Measurements from ENCODE around the gene GAS6.
"Not testable (repeated sequence)": the region's sequence is repeated elsewhere in the genome, so short reads cannot be mapped to it uniquely, and the experiment has no call there.

GAS6 gene

DNA sequence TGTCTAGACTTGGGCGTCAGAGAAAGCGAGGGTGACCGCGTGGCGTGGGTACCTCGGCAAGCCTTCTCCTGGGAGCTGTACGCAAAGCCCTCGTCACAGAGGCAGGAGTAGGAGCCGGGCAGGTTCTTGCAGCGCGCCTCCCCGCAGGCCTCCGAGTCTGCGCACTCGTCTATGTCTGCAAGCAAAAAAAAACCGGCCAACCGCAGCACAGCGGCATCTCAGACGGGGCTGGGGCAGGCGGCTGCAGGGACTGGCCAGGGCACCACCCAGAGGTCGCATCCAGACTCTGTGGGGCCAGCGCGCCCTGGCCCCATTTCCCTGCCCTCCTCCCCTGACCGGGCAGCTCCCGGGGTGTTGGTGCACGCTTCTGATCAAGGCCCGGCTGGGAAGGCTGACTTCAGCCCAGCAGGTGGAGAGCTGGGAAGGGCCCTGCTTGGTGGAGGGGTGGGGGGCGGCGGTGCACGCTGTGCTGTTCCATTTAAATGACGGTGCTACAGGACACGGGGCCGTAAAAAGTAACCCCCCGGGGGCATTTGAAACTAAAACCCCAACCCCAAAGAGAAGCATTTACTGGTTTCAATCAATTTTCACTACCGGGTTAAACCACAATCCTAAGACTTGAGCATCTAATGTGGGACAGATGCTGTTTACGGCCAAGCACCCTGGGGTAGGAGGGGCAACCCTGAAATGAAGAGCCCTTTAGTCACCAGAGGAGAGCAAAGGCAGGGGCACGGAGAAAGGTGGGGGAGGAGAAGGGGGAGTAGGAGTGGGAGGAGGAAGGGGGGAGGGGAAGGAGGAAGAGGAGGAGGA, 28.2 kb downstream of the GAS6 start:
- DNase-seq, result no peak

DNA sequence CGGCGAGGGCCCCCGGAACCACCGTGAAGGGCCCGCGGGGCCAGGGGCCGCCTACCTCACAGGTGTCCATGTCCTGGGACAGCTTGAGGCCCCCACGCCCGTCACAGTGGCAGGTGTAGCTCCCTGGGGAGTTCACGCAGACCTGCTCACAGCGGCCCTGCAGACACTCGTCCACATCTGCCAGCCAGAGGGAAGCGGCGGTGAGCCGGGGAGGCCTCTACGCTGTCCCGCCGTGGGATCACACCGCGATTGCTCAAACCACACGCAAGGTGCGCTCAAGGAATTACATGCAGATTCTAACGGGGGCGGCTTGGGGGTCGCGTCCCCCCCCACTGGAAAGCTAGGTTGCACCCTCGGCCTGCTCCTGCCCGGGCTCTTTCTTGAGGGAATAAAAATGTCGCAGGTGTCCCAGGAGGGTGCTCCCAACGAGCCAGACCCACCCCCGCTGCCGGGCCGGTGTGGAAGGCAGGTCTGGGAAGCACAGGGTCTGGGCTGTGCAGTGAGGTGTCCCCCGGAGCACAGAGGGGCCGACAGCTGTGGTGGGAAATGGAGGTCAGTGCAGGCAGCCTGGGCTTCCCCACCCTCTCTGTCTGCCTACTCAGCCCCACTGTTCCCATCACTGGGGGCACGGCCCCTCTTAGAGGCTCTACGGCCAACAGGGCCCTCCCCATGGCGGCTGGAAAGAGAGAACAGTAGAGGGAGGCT, 29.2 kb downstream of the GAS6 start:
- no peak for DNase-seq

DNA sequence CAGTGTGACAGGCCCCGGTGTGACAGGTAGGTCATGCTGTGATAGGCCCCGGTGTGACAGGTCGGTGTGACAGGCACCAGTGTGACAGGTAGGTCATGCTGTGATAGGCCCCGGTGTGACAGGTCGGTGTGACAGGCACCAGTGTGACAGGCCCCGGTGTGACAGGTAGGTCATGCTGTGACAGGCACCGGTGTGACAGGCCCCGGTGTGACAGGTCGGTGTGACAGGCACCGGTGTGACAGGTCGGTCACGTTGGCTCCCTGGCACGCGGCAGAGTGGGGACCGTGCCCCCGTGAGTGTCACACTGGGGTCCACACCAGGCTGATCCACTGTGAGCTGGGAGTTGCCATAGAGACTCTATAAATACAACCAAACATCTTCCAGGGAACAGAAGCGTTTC, 29.9 kb downstream of the GAS6 start:
- DNase-seq, result not testable (repeated sequence)

DNA sequence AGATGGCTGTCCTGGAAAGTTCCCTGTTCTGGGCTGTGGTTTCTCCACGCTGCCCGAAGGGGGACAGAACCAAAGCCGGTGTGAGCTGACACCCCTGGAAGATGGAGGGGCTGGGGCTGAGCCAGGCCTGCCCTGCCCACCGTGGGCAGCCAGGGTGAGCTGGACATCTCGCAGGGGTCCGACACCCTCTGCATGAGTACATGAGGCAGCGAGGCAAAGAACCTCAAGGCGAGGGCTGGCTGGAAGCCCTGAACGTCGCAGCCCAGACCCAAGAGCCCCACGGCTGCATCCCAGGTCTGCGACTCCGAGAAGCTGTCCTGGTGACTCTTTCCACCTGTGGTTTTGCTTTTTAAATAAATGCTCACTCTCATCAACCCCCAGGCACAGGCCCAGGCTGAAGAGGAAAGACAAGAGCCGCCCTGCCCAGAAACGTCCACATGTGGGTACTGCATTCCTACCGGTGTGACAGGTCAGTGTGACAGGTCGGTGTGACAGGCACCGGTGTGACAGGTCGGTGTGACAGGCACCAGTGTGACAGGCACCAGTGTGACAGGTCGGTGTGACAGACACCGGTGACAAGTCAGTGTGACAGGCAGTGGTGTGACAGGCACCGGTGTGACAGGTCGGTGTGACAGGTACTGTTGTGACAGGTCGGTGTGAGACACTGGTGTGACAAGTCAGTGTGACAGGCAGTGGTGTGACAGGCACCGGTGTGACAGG, 30.6 kb downstream of the GAS6 start:
- DNase-seq, result no peak

DNA sequence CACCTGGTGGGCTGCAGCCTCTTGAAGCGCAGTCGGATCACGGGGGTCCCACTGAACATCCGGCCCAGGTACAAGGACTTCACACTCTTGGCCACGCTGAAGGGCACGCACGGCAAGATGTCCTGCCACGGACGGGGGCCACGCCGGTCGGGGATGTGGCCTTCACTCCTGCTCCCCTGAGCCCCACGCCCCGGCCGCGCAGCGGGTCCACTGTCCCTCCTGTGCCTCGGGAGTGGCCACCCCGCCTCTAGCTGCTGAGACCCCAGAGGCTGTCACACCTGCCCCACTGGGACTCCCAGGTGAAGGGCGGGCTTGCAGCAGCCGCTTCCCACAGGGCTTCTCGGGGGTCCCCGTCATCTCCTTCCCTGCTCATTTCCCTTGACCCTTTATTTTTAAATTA, 31.2 kb downstream of the GAS6 start:
- no peak for DNase-seq

DNA sequence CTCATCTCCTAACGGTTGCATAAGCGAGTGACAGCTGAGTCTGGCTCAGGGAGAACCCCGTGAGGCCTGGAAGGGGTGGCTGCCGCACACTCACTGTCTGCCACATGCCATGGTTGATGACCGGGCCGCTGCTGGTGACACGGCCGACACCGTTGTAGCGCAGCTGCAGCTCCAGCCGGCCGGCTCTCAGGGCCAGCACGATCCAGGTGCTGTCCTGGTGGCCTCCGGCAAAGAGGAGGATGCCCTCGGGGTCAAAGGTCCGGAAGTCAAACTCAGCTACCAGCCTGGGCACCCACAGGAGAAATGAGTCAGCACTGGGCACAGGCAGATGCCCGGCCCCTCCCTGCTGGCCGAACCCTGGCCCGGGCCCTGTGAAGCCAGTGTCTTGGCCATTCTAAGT, 31.7 kb downstream of the GAS6 start:
- DNase-seq, result no peak

DNA sequence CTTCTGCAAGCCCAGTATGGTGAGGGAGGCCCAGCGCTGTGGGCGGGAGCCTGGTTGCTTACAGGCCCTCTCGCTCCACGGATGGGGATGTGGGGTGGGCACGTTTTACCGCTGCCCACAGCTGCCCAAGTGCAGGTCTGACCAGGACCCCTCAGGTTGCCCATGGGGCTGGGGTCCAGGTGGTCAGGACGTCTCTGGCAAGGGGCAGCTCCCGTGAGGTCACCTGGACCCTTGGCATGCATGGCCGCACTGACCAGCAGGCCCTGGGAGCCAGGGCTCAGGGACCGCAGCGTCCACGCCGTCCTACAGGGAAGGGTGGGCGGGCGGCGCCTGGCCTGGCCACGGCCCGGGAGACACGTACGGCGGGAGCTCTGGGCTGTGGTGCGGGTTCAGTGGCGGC, 32.8 kb downstream of the GAS6 start:
- DNase-seq, result no peak

DNA sequence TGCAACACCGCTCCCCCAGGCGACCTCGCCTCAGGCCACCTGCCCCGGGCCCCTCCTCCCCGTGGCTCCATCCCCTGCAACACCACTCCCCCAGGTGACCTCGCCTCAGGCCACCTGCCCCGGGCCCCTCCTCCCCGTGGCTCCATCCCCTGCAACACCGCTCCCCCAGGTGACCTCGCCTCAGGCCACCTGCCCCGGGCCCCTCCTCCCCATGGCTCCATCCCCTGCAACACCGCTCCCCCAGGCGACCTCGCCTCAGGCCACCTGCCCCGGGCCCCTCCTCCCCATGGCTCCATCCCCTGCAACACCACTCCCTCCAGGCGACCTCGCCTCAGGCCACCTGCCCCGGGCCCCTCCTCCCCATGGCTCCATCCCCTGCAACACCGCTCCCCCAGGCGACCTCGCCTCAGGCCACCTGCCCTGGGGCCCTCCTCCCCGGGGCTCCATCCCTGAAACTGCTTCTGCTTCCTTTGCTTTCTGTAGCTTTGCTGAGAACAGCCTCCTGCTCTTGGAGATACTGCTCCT, 33.4 kb downstream of the GAS6 start:
- not testable (repeated sequence) for DNase-seq

DNA sequence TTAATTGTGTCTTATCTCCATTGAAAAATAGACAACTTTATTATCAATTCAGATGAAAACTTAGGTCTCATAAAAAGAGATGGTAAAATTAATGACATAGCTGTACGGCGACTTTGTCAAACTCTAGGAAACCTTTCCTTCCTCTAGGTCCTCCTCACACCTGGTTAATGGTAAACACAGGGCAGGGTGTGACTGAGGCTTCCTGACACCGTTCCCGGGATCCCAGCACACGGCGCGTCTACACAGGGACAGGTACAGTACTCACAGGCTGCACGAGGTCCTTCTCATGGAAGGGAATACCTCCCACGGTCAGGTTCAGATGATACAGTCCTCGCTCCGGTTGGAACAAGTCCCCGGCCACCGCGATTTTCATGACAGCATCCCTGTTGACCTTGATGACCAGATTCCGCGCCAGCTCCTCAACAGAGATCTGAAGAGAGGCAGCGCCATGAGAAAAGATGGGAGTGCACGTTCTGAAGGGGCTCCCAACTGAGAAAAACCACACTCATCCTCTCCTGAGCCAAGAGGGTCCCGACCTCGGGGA, 35.5 kb downstream of the GAS6 start:
- DNase-seq, result no peak

DNA sequence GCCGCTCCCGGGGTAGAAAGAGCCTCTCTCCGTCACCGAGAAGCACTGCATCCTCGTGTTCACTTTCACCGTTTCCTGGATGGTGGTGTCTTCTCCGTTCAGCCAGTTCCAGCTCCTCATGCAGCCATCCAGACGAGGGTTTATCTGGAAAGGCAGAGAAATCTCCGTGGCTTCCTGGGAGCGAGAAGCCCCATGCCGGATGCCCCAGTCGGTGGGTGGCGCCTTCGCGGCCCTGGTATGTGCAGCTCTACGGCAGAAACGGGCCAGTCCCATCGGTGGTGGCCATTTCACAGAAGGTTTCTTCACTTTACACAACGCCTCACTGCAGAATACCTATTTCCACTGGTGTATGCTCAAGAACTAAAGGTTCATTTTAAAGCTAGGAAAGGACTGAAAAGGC, 36.9 kb downstream of the GAS6 start:
- DNase-seq, result no peak

DNA sequence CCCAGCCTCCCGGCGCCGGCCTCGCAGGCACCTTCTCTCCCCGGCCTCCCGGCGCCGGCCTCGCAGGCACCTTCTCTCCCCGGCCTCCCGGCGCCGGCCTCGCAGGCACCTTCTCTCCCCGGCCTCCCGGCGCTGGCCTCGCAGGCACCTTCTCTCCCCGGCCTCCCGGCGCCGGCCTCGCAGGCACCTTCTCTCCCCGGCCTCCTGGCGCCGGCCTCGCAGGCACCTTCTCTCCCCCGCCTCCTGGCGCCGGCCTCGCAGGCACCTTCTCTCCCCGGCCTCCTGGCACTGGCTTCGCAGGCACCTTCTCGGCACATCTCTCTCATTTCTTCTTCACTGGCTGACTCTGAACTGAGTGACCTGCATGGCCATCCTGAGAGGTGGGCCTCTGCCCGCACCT, 37.4 kb downstream of the GAS6 start:
- not testable (repeated sequence) for DNase-seq

DNA sequence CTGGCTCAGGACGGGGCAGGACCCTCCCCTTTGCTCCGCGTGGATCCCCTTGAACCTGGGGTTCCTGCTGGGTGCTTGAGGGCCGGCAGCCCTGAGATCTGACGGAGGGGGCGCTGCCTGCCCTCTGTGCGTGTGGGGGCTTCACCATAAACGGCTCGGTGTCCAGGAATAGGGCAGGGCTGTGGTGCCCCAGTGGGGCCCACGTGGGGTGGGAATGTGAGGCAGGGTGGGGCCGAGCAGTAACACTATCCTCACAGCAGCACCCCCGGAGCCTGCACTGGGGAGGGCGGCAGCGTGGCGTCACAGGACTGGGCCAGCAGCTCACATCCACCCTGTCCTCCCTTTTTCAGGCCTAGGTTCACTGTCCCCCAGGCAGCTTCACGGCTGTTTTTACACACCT, 38.0 kb downstream of the GAS6 start:
- no peak for DNase-seq

DNA sequence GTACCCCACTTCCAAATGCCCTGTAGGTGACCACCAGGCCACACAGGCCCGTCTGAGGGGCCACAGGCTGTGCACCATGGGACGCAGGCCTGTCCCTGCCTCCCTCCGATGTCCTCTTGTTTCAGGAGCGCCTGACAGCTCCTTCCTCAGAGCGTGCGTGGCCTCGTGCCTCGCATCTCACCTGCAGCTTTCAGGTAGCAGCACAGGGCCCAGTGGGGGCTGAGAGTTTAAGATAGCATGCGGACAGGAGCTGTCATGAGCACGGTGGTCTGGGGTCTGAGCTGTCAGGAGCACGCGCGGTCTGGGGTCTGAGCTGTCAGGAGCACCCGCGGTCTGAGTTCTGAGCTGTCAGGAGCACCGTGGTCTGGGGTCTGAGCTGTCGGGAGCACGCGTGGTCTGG, 40.1 kb downstream of the GAS6 start:
- no peak for DNase-seq

DNA sequence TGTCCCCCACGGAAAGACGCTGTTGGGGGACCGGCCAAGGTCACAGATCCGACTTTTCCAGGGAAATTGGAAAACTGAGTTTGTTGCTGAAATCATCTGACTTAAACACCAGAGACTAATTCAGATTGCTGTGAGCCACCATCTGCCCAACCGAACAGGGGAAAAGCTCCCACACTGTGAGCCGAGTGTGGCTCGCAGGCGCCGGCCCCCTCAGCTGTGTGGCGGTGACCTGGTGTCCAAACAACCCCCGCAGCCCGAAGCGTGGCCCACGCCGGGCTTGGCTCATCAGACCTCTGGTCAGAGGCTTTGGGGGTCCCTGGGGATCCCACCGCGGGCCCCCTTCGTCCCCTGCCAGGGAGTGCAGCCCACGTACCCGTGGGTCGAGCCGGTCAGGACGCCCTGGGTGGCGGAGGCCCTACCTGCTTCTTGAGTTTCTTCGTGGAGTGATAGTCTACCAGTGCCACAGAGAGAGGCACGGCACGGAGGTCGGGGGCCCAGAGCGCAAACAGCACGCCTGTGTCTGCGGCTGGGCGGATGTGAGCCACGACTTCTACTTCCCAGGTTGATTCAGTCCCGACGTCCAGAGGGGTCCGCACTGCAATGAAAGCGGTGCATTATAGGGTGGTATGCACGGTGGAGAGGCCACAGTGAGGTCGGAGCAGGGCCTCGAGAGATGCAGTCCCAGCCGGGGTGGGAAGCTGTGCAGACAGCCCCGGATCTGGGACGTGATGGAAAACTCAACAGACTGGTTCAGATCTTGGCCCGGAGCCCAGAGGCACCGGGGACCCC, 40.7 kb downstream of the GAS6 start:
- no peak for DNase-seq

DNA sequence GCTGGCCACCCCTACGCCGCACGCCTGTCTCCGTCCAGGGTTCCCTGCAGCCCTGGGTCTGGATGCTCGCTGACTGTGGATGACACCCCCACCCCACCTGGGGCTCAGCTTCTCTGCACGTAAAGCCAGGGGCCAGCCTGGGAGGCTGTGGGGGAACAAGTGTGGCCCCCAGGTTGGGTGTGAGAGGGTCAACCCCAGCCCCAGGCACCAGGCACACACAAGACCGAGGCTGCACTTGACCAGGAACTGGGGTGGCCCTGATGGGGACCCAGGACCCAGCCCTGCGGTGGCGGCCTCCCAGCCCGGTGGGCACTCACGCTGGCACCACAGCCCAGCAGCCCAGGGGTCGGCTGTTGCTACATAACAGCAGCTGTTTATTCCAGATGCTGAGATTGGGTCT, 41.6 kb downstream of the GAS6 start:
- no peak for DNase-seq

DNA sequence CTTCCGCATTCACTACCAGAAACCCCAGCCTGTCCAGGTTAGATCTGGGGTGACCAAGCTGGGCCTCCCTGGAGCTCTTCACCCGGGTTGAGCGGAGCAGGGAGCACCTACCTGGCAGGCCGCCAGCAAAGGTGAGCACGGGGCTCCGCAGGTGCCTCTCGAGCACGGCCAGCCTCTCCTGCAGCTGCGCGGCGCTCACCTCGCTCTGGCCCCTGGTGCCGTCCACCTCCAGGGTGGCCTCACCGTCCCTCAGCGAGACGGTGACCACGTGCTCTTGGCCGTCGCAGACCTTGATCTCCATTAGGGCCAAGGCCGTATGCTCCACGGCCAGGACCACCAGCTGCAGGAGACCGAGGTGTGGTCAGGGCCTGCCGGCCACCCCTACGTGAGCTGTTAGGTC, 42.0 kb downstream of the GAS6 start:
- DNase-seq, result no peak

DNA sequence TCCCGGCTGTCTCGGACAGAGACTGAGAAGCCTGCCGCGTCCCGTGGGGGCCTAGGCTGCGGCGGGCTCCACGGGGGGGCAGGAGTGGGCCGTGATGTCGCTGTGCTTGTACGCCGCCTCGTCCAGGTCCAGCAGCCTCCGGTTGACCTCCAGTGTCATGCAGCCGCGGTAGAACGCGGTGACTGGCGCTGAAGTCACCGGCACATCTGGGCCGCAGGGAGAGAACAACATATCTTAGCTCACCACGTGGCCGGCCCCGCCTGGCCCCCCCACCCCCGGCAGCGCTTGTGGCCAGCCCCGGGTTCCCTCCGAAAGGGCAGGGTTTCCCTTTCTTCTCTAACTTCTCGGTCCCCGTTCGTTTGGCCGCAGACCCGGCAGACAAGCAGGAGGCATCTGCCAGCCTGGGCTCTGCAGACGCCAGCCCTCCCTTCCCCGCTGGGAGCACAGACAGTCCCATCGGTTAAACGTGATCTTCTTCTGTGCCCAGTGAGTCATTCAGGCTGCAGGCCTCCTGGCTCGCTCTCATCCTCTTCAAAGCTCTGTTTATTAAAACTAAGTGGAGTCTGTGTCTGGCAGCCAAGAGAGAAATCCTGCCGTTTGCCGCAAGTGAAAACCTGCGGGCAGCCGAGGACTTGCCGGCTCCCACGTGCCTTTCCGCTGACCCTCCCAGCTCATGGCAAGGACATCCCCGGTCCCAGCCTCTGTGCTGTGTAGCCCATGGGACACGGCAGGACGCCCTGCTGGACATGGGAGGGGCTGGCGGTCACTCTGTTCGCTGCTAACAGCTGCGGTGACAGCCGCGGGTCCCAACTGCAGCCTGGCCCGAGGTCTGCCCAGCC, 42.8 kb downstream of the GAS6 start:
- DNase-seq, result no peak

DNA sequence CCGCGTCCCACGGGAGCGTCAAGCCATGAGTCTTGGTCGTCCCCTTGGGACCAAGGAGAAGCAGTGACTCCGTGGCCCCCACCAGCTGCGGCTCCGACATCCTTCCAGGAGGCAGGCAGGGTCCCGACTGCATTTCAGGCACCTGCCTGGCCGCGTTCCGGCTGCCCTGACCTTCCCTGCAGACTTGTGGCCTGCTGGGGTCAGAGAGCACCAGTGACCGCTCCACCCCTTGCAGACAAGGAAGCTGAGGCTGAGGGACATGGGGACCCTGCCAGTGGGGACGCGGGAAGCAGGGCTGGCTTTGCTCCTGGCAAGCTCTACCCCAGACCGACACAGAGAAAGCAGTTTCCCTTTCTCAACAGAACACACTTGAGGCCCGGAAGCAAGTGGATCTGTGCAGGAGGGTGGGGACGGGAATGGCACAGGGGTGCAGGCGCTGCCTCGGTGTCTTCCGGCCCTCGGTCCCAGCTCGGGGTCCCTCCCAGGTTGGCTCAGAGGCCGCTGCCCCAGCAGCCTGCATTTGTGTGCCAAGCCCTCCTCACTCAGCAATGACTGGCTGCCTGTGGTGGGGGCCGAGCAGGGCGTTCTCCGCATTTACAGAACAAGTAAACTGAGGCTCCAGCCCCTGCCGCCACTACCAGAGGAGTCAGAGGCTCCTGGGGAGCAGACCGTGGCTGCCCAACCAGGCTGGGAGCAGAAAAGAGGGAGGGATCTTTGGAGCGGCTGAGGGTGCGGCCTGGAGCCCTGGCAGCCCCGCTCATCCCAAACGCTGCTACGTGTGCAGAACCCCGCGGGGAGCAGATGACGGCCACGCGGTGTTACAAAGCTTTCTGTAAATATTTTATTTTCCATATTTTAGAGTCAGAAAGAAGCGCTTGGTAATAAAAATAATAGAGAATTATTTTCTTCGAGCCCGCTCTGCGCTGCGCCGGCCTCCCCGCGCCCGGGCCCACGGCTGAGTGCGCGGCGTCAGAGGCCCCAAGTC, 43.9 kb downstream of the GAS6 start:
- no peak for DNase-seq

DNA sequence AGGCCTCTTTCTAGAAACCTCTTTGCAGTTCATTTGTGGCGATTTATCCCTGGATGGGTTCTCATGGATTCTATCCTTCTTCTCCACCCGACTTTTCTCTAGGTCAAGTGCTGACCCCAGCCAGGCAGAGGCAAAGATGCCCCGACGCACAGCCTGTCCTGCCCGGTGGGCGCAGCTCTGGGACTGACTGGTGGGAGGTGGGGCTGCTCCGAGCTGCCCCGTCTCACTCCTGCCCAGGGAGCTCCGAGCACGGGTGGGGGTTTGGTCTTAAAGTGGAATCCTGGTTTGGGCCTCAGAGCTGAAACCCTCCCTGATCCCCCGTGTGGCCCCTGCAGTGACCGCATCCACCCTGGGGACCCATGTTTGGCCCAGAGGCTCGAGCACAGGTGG, 44.5 kb downstream of the GAS6 start:
- DNase-seq, result no peak

DNA sequence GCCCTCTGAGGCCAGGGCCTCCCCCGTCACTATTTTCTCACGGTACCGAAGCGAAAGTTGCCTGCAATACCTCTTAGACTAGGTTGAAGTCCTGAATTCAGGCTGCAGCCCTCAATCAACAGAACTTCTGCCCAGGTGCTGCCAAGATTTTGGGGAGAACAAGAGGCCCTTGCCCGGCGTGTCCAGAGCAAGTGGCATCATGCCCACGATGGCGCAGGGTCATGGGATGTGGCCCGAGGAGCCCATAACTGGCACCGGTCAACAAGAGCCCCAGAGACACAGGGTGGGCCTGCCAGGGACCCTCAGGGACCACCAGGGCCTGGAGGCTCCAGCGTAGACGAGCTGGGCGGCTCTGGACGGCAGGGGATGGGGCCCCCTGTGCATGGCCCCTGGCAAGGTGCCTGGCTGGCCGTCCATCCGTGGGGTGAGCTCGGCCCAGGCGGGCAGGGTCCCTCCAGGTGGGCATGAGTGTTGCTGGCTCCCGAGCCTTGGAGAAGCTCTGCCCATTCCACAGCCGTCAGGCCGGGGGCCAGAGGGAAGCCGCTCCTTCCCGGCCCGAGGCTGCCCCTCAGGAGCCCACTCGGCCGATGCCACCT, 45.1 kb downstream of the GAS6 start:
- no peak for DNase-seq

Data from stimulated activated CD4-positive, alpha-beta T cell treated with anti-CD3 and anti-CD28 coated beads, Interleukin-4, amount 100 ng/mL, for 24 hours (primary cell).